ENCODE data around the gene ZNF574. TPM values are rescaled to one million over a fixed set of nuclear protein-coding genes. Genes with fewer than 3 reads are reported as not detected.
A peak's percentile ranks its signal among the peaks of the same experiment; 100 is the strongest.

ZNF574 gene
- total RNA-seq, 1 experiment from 2014 or later = 27.5 TPM

- CTCF ChIA-PET = no interaction called here
- Histone ChIP-seq H3K9me3 (ENCODE audit: low read depth, low read length, poor library complexity, severe bottlenecking) (no peaks in the 10 kb centered on the region), H3K27me3 (replicated peaks; ENCODE audit: insufficient read depth, low read depth, low read length, poor library complexity) (no peaks in the 10 kb centered on the region), H3K27ac (ENCODE audit: low read depth, low read length, poor library complexity, severe bottlenecking) (peak overlapping the region; percentile 94), H3K36me3 (ENCODE audit: insufficient read depth, low read length, poor library complexity, severe bottlenecking) (peaks cover 22% of the 10 kb centered on the region), H3K4me1 (ENCODE audit: insufficient read depth, low read length, poor library complexity, severe bottlenecking) (peaks cover 24% of the 10 kb centered on the region), H3K4me3 (ENCODE audit: low read depth, low read length, poor library complexity, severe bottlenecking) (peak overlapping the region; percentile 98)
- peak; percentile 21 for DNase-seq (ENCODE audit: low spot score)
- BruUV-seq (replicated peaks) = no TSS peak
- intact Hi-C loops (cut with micrococcal nuclease; ENCODE audit: unreplicated experiment) = no loop called here
- TF ChIP-seq CTCF (conservative IDR thresholded peaks at IDR 0.05; ENCODE audit: low read depth, low read length) (no peak), EZH2 (IDR thresholded peaks at IDR 0.05; ENCODE audit: borderline replicate concordance, low read depth, low read length, poor library complexity, severe bottlenecking) (no peak)
- POLR2A ChIA-PET (ENCODE audit: low non-redundant PET) = no interaction called here
Measured at GRCh38 chr19:42074513-42075363, 1.2 kb upstream of the ZNF574 start.

DNA sequence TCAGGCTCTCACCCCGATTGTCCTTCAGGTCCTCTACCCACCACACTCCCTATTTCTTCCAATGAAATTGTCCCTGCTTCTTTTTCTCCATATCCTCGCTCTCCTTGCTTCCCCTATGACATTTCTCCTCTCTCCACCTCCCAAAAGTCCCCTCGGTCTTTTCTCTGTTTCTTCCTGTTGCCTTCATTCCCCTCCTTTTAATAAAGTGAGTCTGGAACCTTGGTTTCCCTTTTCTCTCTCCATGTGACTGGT, 676 bp upstream of the ZNF574 start:
- intact Hi-C loops (cut with micrococcal nuclease; ENCODE audit: unreplicated experiment) = no loop called here
- Histone ChIP-seq H3K27ac (ENCODE audit: low read depth, low read length, poor library complexity, severe bottlenecking) (peak overlapping the region; percentile 94), H3K9me3 (ENCODE audit: low read depth, low read length, poor library complexity, severe bottlenecking) (no peaks in the 10 kb centered on the region), H3K4me3 (ENCODE audit: low read depth, low read length, poor library complexity, severe bottlenecking) (peak overlapping the region; percentile 98), H3K36me3 (ENCODE audit: insufficient read depth, low read length, poor library complexity, severe bottlenecking) (peaks cover 27% of the 10 kb centered on the region), H3K27me3 (replicated peaks; ENCODE audit: insufficient read depth, low read depth, low read length, poor library complexity) (no peaks in the 10 kb centered on the region), H3K4me1 (ENCODE audit: insufficient read depth, low read length, poor library complexity, severe bottlenecking) (peaks cover 22% of the 10 kb centered on the region)
- BruUV-seq (replicated peaks) = TSS peak; percentile 92
- no peak for TF ChIP-seq EZH2 (IDR thresholded peaks at IDR 0.05; ENCODE audit: borderline replicate concordance, low read depth, low read length, poor library complexity, severe bottlenecking)
- no peak for TF ChIP-seq CTCF (conservative IDR thresholded peaks at IDR 0.05; ENCODE audit: low read depth, low read length)
- ChIA-PET POLR2A (ENCODE audit: low non-redundant PET) (no interaction called here), CTCF (no interaction called here)
- no peak for DNase-seq (ENCODE audit: low spot score)

GRCh38 chr19:42076380-42076944, 496 bp downstream of the ZNF574 start:
- TF ChIP-seq EZH2 (IDR thresholded peaks at IDR 0.05; ENCODE audit: borderline replicate concordance, low read depth, low read length, poor library complexity, severe bottlenecking) (no peak), CTCF (conservative IDR thresholded peaks at IDR 0.05; ENCODE audit: low read depth, low read length) (no peak)
- Histone ChIP-seq H3K9me3 (ENCODE audit: low read depth, low read length, poor library complexity, severe bottlenecking) (no peaks in the 10 kb centered on the region), H3K27me3 (replicated peaks; ENCODE audit: insufficient read depth, low read depth, low read length, poor library complexity) (no peaks in the 10 kb centered on the region), H3K36me3 (ENCODE audit: insufficient read depth, low read length, poor library complexity, severe bottlenecking) (peaks cover 39% of the 10 kb centered on the region), H3K4me1 (ENCODE audit: insufficient read depth, low read length, poor library complexity, severe bottlenecking) (peaks cover 16% of the 10 kb centered on the region), H3K4me3 (ENCODE audit: low read depth, low read length, poor library complexity, severe bottlenecking) (peak overlapping the region; percentile 98), H3K27ac (ENCODE audit: low read depth, low read length, poor library complexity, severe bottlenecking) (peak overlapping the region; percentile 94)
- peak; percentile 25 for DNase-seq (ENCODE audit: low spot score)
- intact Hi-C loops (cut with micrococcal nuclease; ENCODE audit: unreplicated experiment) = no loop called here
- CTCF ChIA-PET = interaction anchor here (0.6 to 1.0 kb wide), 2 partner anchors 28 to 42 kb away, joined by 3 read pairs; no protein-coding TSS in a partner anchor
- POLR2A ChIA-PET (ENCODE audit: low non-redundant PET) = interaction anchor here (0.7 kb wide), 1 partner anchor 139 kb away, joined by 3 read pairs; no protein-coding TSS in a partner anchor
- no TSS peak for BruUV-seq (replicated peaks)
